Activated CD4-positive, alpha-beta T cell treated with anti-CD3 and anti-CD28 coated beads, Interleukin-2, amount 10 ng/mL, durations not matched to agents 7 days and 5 days (primary cell): ENCODE results near the gene ZBP1. TPM values are rescaled to one million over a fixed set of nuclear protein-coding genes. Genes with fewer than 3 reads are reported as not detected.

Source experiments
- CTCF ChIA-PET: fragments of 350-600 bp; sonication (Branson Sonifier 250); formaldehyde crosslinking; loops from one replicate; lab custom pipeline; 2021; ENCODE audit warnings: antibody characterized with exemption; lab: Charles Lee
- POLR2A ChIA-PET: fragments of 350-600 bp; sonication (Branson Sonifier 250); formaldehyde crosslinking; loops from one replicate; lab custom pipeline; 2021; ENCODE audit warnings: antibody characterized with exemption; lab: Charles Lee
- DNase-seq: peaks from one replicate; pipeline ENCODE4 v3.0.0-alpha.2; 2020
- H3K27ac Mint-ChIP-seq: one replicate; pipeline ENCODE4 v1.8.0; 2021; ENCODE audit warnings: mild to moderate bottlenecking, moderate library complexity, mixed read lengths
- H3K27me3 Mint-ChIP-seq: one replicate; pipeline ENCODE4 v1.8.0; 2021; ENCODE audit warnings: mixed read lengths
- H3K36me3 Mint-ChIP-seq: one replicate; pipeline ENCODE4 v1.8.0; 2021; ENCODE audit warnings: low read depth, mixed read lengths
- H3K4me1 Mint-ChIP-seq: one replicate; pipeline ENCODE4 v1.8.0; 2021; ENCODE audit warnings: mixed read lengths
- H3K4me3 Mint-ChIP-seq: one replicate; pipeline ENCODE4 v1.8.0; 2021; ENCODE audit warnings: mild to moderate bottlenecking, moderate library complexity, mixed read lengths
- H3K9me3 Mint-ChIP-seq: one replicate; pipeline ENCODE4 v1.8.0; 2021; ENCODE audit warnings: mixed read lengths
- total RNA-seq, 2 experiments: library from RNA; stranded (reverse); gene quantifications; one replicate each; pipeline ENCODE4 v1.2.3, GENCODE V29; 2021

The ZBP1 gene
- total RNA-seq, 2 experiments from 2014 or later, result 28.3 to 31.4 TPM

DNA sequence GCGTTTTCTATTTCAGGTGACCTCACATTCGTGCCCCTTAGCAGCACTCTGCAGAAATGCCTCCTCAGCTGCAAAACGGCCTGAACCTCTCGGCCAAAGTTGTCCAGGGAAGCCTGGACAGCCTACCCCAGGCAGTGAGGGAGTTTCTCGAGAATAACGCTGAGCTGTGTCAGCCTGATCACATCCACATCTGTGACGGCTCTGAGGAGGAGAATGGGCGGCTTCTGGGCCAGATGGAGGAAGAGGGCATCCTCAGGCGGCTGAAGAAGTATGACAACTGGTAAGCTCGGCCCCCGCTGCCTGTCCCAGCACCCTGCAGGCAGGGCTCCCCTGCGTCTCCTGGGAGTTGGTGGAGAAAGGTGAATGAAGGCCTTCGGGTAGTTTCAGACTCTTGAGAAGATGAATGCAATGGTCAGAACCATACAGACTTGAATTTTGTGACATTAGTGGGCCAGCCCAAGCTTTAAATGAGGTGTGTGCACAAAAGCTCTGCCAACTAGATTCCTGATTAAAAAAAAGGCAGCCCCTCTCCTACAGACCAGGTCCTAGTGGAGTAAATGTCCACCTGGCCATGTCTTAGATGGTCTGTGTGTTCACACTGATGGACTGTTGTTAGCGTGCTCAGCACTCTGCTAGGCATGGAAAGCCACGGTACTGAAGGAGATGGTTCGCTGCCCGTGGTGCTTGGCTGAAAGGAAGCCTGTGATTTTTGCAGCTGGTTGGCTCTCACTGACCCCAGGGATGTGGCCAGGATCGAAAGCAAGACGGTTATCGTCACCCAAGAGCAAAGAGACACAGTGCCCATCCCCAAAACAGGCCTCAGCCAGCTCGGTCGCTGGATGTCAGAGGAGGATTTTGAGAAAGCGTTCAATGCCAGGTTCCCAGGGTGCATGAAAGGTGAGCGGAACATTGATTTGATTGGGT lies 58.6 kb downstream of the ZBP1 start:
- no peaks in the 10 kb centered on the region for H3K4me1 Mint-ChIP-seq
- H3K4me3 Mint-ChIP-seq, result no peak overlapping the region
- H3K27me3 Mint-ChIP-seq, result peaks cover 10% of the 10 kb centered on the region
- H3K36me3 Mint-ChIP-seq, result no peaks in the 10 kb centered on the region
- DNase-seq, result no peak
- ChIA-PET POLR2A (no interaction called here), CTCF (no interaction called here)
- H3K27ac Mint-ChIP-seq, result no peak overlapping the region
- H3K9me3 Mint-ChIP-seq, result no peaks in the 10 kb centered on the region

DNA sequence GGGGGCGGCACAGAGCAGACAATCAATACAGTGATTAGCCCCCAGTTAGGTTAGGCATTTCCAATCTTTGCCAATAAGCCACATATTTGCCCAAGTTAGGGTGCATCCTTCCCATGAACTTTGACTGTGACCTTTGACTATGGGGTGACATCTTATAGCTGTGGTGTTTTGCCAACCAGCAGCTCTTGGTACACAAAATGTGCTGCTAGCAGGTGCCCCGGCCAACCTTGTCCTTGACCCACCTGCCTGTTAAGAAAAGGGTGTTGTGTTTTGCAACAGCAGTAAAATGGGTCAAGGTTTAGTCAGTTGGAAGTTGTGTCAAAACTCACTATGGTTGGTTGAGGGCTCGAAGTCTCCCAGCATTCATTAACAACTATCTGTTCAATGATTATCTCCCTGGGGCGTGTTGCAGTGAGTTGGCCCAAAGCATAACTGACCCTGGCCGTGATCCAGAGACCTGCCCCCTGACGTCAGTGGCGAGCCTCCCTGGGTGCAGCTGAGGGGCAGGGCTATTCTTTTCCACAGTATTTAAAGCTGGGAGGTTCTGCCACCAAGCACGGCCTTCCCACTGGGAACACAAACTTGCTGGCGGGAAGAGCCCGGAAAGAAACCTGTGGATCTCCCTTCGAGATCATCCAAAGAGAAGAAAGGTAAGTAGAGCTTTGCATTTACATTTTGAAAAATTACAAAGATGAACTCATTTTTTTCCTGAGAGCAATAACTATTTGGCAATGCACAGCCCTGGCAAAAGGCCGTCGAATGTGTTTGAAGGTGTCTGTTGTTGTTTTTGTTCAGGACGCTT lies 59.5 kb downstream of the ZBP1 start, which contains the start of gene PCK1:
PCK1 (plus strand) TSS at position 557 of the 802 bp plus-strand sequence. CDS start 302 bp downstream, outside the sequence.
- peaks cover 7% of the 10 kb centered on the region for H3K27me3 Mint-ChIP-seq
- CTCF ChIA-PET, result interaction anchor here (0.6 kb wide), 1 partner anchor 10 kb away, joined by 4 read pairs; no protein-coding TSS in a partner anchor
- H3K27ac Mint-ChIP-seq, result no peak within 1 kb of the TSS
- POLR2A ChIA-PET, result no interaction called here
- H3K4me1 Mint-ChIP-seq, result no peaks in the 10 kb centered on the region
- H3K4me3 Mint-ChIP-seq, result no peak within 1 kb of the TSS
- no peaks in the 10 kb centered on the region for H3K9me3 Mint-ChIP-seq
- no peak for DNase-seq
- H3K36me3 Mint-ChIP-seq, result no peaks in the 10 kb centered on the region

DNA sequence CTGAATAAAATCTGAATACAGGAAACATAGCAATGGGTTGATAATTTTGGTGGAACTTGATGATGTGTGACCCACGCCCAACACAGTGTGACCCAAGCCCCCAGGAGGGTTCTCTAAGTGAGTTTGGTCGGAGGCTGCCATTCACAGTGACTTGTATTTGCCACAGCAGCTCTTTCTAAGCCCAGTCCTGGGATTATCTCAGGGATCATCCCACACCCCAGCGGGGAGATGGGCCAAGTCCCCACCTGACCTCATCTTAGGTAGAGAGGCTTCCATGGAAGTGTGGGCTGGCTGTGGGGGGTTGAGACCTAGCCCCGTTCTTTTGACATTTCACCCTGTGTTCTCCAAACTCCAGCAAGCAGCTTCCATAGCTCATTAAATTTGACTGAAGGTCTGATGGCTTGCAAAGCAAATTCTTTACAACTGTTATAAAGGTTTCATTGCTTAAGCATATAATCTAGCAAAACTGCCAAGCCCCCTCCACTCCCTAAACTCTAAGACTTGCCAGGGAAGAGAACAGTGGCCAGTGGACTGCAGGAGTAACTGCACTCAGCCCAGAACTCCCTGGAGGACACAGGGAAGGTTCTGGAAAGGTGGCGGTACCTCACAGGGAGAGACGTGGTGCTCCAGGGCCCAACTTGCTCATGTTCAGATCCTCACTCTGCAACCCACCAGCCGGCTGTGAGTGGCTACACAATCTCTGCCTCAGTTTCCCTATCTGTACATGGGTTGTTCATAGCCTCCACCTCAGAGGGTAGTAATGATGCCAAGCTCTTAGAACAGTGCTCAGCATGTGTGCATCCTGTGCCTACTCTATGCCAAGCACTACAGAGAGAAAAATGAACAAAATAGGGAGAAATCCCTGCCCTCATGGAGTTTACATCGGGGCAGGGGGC lies 60.3 kb downstream of the ZBP1 start:
- CTCF ChIA-PET, result no interaction called here
- DNase-seq, result no peak
- Mint-ChIP-seq H3K4me3 (no peak overlapping the region), H3K36me3 (no peaks in the 10 kb centered on the region), H3K27me3 (peaks cover 7% of the 10 kb centered on the region), H3K9me3 (no peaks in the 10 kb centered on the region), H3K27ac (no peak overlapping the region), H3K4me1 (no peaks in the 10 kb centered on the region)
- POLR2A ChIA-PET, result no interaction called here

DNA sequence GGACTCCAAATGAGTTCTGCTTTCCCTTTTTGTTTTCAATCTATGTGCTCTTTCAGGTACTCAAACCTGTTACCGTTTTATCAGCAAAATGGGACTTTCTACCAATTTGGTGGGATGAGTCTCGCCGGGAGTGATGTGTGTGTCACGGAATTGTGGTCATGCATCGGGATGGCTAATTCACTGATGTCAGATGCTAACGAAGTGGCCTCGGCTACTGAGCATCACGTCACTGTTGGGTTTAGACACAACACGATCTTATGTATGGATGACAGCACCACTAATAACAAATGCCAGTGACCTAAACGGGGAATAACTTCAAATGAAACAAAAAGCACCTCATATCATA lies 61.0 kb downstream of the ZBP1 start:
- Mint-ChIP-seq H3K4me1 (no peaks in the 10 kb centered on the region), H3K4me3 (no peak overlapping the region), H3K36me3 (no peaks in the 10 kb centered on the region), H3K27me3 (peaks cover 7% of the 10 kb centered on the region), H3K27ac (no peak overlapping the region), H3K9me3 (no peaks in the 10 kb centered on the region)
- POLR2A ChIA-PET, result no interaction called here
- CTCF ChIA-PET, result no interaction called here
- no peak for DNase-seq

DNA sequence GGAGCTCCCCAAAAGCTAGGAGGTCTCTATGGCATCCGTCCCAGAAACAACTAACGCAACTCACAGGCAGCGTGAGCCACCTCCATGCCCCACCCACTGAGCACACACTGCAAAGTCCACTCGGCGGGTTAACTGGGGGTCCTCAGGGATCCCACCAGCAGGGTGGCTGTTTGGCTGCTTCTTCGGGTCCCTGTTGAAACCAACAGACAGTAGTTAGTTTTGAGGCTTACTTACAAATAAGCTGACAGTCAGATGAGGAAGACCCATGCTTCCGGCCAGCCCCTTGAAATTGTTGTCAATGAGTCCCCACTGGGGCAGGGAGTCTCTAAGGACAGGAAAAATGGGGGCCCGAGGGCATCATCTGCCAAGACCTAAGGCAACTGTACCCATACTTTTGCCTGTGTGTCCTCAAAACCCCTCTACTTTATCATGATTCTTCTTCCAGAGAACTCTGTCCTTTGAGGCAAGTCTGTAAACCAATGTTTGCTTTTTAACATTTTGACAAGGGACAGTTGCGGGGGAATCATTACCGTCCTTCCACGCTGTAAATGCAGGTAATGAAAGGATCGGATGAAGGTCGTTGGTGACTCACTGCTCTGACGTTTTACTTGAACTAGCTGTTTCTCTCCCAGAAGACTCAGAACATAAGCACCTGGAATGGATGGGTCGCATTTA lies 61.5 kb downstream of the ZBP1 start:
- no peak for DNase-seq
- no peaks in the 10 kb centered on the region for H3K9me3 Mint-ChIP-seq
- peaks cover 7% of the 10 kb centered on the region for H3K27me3 Mint-ChIP-seq
- H3K27ac Mint-ChIP-seq, result no peak overlapping the region
- no peaks in the 10 kb centered on the region for H3K4me1 Mint-ChIP-seq
- CTCF ChIA-PET, result no interaction called here
- no peak overlapping the region for H3K4me3 Mint-ChIP-seq
- POLR2A ChIA-PET, result no interaction called here
- H3K36me3 Mint-ChIP-seq, result no peaks in the 10 kb centered on the region

DNA sequence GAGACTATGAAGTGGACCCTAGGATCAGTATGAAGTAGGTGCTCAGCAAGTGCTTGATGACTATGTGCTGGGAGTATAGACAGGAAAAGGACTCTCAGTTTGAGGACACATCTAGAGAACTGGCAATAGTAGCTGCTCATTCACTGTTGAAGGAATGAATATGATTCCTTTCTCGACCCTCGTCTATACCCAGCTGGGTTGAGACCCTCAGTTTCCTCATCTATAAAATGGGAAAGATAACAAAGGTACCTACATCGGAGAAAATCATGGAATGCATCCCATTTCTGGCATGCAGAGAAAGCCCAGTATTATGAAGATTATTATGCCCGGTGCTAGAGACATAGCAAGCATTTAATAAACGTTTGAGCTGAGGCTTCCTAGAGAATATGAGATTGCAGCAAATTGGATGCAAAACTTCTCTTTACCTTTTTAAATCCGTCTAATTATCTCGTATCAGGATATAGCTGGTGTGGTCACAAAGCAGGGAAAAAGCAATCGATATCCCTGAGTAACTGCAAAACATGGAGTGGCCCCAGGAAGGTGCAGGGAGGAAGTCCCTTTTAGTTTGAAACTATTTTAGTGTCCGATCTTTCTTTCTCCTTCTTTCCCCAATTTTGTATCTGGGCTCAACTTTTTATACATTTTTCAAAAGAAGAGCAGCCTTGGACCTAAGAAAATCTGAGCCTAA lies 62.2 kb downstream of the ZBP1 start:
- Mint-ChIP-seq H3K36me3 (no peaks in the 10 kb centered on the region), H3K27me3 (peaks cover 7% of the 10 kb centered on the region), H3K9me3 (no peaks in the 10 kb centered on the region), H3K4me1 (no peaks in the 10 kb centered on the region), H3K27ac (no peak overlapping the region), H3K4me3 (no peak overlapping the region)
- DNase-seq, result no peak
- CTCF ChIA-PET, result no interaction called here
- POLR2A ChIA-PET, result no interaction called here

DNA sequence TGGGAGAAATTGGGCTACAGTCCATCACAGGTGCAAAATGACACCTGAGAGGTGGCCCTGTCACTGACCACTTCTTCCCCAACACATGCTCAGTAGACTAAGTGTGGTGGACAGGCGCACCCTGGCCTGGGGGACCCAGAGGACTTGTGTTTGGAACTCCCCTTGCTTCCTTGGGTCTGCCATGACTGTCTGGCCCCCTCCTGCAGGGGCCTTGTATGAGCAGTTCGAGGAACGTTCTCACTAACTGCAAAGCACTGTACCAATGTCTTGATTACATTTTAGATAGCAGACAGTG lies 63.3 kb downstream of the ZBP1 start:
- H3K36me3 Mint-ChIP-seq, result no peaks in the 10 kb centered on the region
- POLR2A ChIA-PET, result no interaction called here
- H3K4me3 Mint-ChIP-seq, result no peak overlapping the region
- no peaks in the 10 kb centered on the region for H3K9me3 Mint-ChIP-seq
- CTCF ChIA-PET, result no interaction called here
- no peak for DNase-seq
- H3K27ac Mint-ChIP-seq, result no peak overlapping the region
- no peaks in the 10 kb centered on the region for H3K4me1 Mint-ChIP-seq
- H3K27me3 Mint-ChIP-seq, result peaks cover 7% of the 10 kb centered on the region

DNA sequence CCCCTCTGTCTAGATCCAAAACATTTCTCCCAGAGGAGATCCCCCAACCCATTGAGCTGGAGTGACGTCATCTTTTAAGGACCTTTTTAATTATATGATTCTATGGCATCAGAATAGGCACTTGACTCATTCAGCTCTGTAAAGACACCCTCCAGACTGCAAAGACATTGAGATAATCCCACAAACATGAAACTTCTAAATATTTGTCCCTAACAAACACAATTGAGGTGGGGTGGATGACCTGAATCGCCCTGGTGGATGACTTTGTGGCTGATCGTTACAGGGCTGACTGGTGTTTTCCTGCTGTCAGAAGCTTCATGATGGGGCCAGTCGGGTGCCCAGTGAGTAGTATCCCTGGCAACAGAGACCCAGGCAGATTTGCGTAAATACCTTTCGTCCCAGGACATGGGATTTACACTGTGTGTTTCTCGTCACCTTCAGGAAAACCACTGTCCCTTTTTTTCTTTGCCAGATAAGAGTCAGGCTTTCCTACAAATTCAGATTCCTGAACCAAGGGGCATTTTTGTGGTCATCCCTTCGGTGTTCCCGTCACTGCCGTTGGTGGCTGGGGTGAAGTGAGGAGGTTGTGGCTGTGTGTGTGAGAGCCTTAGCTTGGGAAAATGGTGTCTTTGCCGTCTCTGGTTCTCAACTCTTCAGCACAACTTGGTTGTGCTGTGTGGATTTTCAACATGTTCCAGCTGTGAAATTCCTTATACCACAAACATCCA lies 64.6 kb downstream of the ZBP1 start:
- Mint-ChIP-seq H3K27me3 (peaks cover 7% of the 10 kb centered on the region), H3K27ac (no peak overlapping the region), H3K9me3 (no peaks in the 10 kb centered on the region), H3K4me3 (no peak overlapping the region), H3K4me1 (no peaks in the 10 kb centered on the region), H3K36me3 (no peaks in the 10 kb centered on the region)
- CTCF ChIA-PET, result no interaction called here
- no peak for DNase-seq
- POLR2A ChIA-PET, result no interaction called here

Other genes starting within 250 kb of the ZBP1 start
- 10 to 100 TPM; 97.3 to 98.8 TPM for gene RBM38, start 229.0 kb downstream of the ZBP1 start, total RNA-seq
- gene CTCFL, start 95.3 kb downstream of the ZBP1 start, total RNA-seq, result not detected
- gene PCK1, start 59.3 kb downstream of the ZBP1 start, total RNA-seq, result not detected
- 1 to 10 TPM in 1 of 2 experiments, under 1 TPM in 1; 0.72 to 1.1 TPM for gene PMEPA1, start 89.6 kb upstream of the ZBP1 start, total RNA-seq